Skeletal muscle tissue (tissue), 5 donors: ENCODE data around the gene RBM44. TPM values are rescaled to one million over a fixed set of nuclear protein-coding genes. Genes with fewer than 3 reads are reported as not detected.

Source experiments
- H3K27ac ChIP-seq: one replicate; pipeline ENCODE4 v1.7.0; 2013; ENCODE audit warnings: mild to moderate bottlenecking, low read depth, low read length, inconsistent platforms
- H3K27me3 ChIP-seq, 3 donors: one replicate each; pipeline ENCODE4 v1.7.0; 2013; ENCODE audit warnings: low read length in 3 of 3; ENCODE audit not compliant: control insufficient read depth in 3 of 3, insufficient read depth in 3 of 3
- H3K36me3 ChIP-seq, 3 donors: one replicate each; pipeline ENCODE4 v1.7.0; 2013; ENCODE audit warnings: low read length in 3 of 3; ENCODE audit not compliant: control insufficient read depth in 3 of 3, insufficient read depth in 3 of 3
- H3K4me1 ChIP-seq, 3 donors: one replicate each; pipeline ENCODE4 v1.7.0; 2013; ENCODE audit warnings: low read length in 3 of 3, mild to moderate bottlenecking in 3 of 3; ENCODE audit not compliant: control insufficient read depth in 3 of 3, insufficient read depth in 3 of 3
- H3K4me3 ChIP-seq, 3 donors: one replicate each; pipeline ENCODE4 v1.7.0; 2013; ENCODE audit warnings: low read length in 3 of 3
- H3K9ac ChIP-seq, 3 donors: one replicate each; pipeline ENCODE4 v1.7.0; 2013; ENCODE audit warnings: low read length in 3 of 3, mild to moderate bottlenecking in 3 of 3, moderate library complexity in 2 of 3, low read depth in 1 of 3
- H3K9me3 ChIP-seq, 3 donors: one replicate each; pipeline ENCODE4 v1.7.0; 2013; ENCODE audit warnings: low read length in 3 of 3; ENCODE audit not compliant: control insufficient read depth in 3 of 3
- small RNA-seq: library from RNA; depleted of rRNA; stranded (forward); fragments of <200 nt; gene quantifications from one replicate; pipeline ENCODE3, GENCODE V24; 2014
- total RNA-seq: library from RNA; depleted of rRNA; stranded (reverse); fragments of >200 nt; gene quantifications from one replicate; pipeline ENCODE4 v1.2.3, GENCODE V29; 2014
- donor health status: Osteomylitis.

Gene RBM44
- total RNA-seq, 1 donor from 2014 or later: 2.1 TPM

DNA sequence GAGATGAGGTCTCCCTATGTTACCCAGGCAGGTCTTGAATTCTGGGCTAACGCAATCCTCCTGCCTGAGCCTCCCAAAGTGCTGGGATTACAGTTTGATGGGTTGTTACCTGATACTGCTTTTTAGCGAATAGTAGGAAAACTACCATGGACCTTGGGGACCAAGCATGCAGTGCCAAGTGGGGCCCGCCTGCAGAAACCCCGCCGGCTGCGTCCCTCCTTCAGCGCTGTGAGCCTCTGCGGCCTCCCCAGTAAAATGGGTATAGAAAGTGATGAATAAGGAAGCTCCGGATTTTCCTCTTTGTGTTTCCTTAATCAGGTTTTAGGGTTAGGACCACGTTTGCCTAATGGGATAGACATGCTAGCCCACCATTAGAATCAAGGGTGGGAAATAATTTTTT, 91.2 kb downstream of the RBM44 start:
- no peak overlapping the region for H3K27ac ChIP-seq
- no peaks in the 10 kb centered on the region for H3K27me3 ChIP-seq
- H3K4me3 ChIP-seq: no peak overlapping the region
- H3K36me3 ChIP-seq: no peaks in the 10 kb centered on the region
- H3K4me1 ChIP-seq: peaks cover 9 to 44% (median 38%) of the 10 kb centered on the region in 3 donors
- H3K9me3 ChIP-seq: no peaks in the 10 kb centered on the region
- no peak overlapping the region for H3K9ac ChIP-seq

Small RNA genes within 50 kb of the gene (small RNA-seq; reads per million reads assigned to genes)
- not detected for gene RF00157

Other genes with a start within 250 kb of the RBM44 start
- not detected for gene PRLH, start 232.2 kb upstream of the RBM44 start, total RNA-seq
- gene RAB17, start 208.0 kb upstream of the RBM44 start, total RNA-seq: 1.0 TPM
- 65.8 TPM for gene LRRFIP1, start 171.2 kb upstream of the RBM44 start, total RNA-seq
- 31.8 TPM for gene RAMP1, start 60.8 kb downstream of the RBM44 start, total RNA-seq
- gene UBE2F, start 168.2 kb downstream of the RBM44 start, total RNA-seq: 33.4 TPM